Activated CD8-positive, alpha-beta memory T cell treated with anti-CD3 and anti-CD28 coated beads, Interleukin-2, amount 50 U/mL, for 24 hours (primary cell): Measurements from ENCODE around the gene KCNJ11.
"Not testable (repeated sequence)": the region's sequence is repeated elsewhere in the genome, so short reads cannot be mapped to it uniquely, and the experiment has no call there.

ENCODE experiments used
- DNase-seq: peaks from one replicate; pipeline ENCODE4 v3.0.0-alpha.2; 2020; ENCODE audit errors: extremely low read depth

KCNJ11 gene

DNA sequence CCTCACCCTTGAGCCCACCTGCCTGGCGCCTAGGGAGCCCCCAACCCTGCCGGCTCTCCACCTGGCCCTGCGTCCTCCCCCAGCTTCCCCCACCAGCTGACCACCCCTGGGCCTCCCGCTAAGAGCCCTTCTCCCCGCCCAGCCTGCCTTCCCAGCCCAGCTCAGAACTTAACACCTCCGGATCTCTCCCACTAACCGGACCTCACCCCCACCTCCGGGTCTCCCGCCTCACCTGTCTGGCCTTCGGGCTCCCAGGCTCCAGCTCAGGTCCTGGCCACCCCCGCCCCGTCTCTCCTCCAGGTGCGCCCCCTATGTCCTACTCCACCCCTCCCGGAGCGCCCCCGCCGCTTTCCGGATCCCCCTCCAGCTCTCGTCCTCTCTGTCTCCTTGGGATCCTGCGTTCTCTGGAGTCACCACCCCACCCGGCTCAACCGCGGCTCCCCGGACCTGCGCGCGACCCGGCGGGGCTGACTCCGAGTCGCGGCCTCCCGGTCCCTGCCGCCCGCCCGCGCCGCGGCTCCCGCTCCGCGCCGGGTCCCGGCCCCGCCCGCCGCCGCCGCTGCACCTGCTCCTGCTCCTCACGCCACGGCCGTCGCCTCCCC is at the start of gene KCNJ11:
KCNJ11 (minus strand) TSS at position 51 of the 602 bp plus-strand sequence. CDS start 568 bp downstream, outside the sequence.
- no peak for DNase-seq

- no peak for DNase-seq
Measured at GRCh38 chr11:17437366-17437765, 48.9 kb upstream of the KCNJ11 start.

DNA sequence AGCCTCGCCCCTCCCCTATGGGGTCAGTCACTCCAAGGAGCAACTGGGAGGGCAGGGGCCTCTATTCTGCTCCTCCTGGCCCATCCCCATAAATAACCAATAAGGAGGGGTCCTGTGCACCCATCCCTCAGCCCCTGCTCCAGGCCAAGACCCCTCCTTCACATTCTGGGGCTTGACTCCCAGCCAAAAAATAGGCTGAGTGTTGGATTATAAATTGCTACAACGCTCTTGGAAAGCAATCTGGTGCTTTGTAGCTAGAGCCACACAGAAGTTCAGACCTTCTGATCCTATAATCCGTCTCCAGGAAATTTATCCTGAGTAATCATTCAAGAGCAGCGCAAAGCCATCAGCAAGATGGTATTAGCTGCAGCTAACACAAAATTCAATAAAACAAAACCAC is 45.6 kb upstream of the KCNJ11 start:
- no peak for DNase-seq

- no peak for DNase-seq
Measured at GRCh38 chr11:17432002-17432401, 43.5 kb upstream of the KCNJ11 start.

- no peak for DNase-seq
Measured at GRCh38 chr11:17431139-17431538, 42.7 kb upstream of the KCNJ11 start.

DNA sequence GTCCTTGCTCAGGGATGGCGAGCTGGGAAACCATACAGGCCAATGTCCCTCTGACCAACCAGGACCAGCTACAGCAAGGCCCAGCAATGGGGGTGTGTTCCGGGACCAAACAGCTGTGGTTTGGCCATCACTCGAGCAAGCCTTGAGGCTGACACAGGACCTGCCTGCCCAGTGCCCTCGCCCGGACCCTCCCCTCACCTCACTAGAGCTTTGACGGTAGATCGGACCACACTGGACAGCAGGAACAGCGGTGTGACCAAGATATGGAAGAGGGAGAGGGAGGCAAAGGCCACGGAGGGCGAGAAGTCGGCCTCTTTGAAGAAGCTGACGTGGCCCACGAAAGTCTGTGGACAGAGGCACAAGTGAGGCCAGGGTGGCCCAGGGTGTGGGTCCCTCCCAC is 42.2 kb upstream of the KCNJ11 start:
- no peak for DNase-seq

GRCh38 chr11:17428925-17429324 is 40.5 kb upstream of the KCNJ11 start:
- no peak for DNase-seq

DNA sequence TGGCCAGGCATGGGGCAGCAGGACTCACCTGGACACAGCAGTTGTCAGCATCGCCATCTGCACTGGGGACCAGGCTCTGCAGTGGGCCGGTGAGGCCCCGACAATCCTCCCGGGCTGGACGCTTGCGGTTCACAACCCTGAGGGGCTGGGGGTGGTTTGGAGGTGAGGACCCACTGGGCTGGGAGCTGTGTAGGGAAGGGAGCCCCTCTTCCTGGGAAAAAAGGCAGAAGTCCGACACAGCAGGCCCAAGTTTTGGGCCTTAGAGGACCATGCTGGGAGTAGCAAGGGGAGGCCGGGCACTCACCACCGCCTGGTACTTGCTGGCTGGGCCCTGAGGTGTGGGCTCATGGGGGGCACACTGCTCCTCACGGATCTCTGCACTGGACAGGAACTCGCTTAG is 39.8 kb upstream of the KCNJ11 start:
- no peak for DNase-seq

DNA sequence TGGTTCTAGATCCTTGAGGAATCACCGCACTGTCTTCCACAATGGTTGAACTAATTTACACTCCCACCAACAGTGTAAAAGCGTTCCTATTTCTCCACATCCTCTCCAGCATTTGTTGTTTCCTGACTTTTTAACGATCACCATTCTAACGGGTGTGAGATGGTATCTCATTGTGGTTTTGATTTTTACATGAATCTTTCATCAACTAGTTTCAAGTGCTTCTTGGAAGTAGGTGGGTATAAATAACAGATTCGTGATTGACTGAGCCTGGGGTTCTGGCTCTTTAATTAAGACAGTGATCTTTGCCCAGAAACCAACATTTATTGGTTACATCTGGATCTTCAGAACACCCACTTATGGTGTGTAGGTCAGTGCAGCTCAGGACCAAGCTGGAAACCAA is 37.8 kb upstream of the KCNJ11 start:
- DNase-seq = not testable (repeated sequence)

DNA sequence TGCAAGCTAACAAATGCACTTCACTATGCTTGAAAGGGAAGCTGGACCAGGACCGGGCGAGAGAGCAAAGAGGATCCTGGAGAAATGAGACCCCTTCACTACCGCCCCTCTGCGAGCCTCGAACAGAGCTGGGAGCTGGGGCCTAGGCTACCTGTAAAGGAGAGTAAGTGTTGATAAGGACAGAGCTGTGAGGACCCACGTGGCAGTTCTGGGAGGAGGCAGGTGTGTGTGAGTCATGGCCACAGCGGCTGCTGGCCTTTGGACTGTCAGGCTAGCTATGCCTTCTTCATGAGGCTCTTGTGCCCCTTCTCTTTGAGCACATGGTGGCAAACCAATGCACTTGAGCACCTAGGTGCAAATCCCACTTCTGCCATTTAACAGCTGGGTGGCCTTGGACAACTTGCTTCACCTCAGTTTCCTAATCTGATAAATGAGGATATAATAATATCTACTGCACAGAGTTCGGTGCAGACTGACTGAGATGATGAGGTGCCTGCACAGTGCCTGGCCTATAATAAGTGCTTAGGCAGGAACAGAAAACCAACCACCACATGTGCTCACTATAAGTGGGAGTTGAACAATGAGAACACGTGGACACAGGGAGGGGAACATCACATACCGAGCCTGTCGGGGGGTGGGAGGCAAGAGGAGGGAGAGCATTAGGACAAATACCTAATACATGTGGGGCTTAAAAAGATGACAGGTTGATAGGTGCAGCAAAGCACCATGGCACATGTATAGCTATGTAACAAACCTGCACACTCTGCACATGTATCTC is 35.3 kb upstream of the KCNJ11 start:
- no peak for DNase-seq

DNA sequence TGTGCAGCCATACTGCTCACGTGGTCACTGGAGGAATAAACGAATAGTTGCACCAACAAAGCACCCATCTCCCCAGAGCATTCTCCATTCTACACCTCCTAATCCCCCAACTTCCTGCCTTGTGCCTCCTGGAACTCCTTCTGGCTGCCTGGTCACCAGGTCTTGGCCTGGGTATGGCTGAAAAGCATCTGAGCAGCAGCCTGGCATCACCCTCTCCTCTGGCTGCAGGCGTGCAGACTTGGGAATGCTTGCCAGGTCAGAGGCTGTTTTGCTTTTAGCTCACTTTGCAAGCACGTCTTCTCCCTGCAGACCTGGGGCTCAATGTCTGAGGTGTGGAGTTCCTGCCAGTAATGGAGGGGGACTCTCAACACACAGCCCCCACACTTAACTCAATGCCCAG is 33.3 kb upstream of the KCNJ11 start:
- no peak for DNase-seq

GRCh38 chr11:17418444-17419081 is 30.1 kb upstream of the KCNJ11 start:
- DNase-seq = no peak

GRCh38 chr11:17416492-17416891 is 28.0 kb upstream of the KCNJ11 start:
- DNase-seq = no peak

GRCh38 chr11:17415523-17416104 is 27.2 kb upstream of the KCNJ11 start:
- DNase-seq = no peak

- DNase-seq = no peak
Measured at GRCh38 chr11:17414992-17415391, 26.5 kb upstream of the KCNJ11 start.

GRCh38 chr11:17414317-17414737 is 25.9 kb upstream of the KCNJ11 start:
- DNase-seq = no peak

DNA sequence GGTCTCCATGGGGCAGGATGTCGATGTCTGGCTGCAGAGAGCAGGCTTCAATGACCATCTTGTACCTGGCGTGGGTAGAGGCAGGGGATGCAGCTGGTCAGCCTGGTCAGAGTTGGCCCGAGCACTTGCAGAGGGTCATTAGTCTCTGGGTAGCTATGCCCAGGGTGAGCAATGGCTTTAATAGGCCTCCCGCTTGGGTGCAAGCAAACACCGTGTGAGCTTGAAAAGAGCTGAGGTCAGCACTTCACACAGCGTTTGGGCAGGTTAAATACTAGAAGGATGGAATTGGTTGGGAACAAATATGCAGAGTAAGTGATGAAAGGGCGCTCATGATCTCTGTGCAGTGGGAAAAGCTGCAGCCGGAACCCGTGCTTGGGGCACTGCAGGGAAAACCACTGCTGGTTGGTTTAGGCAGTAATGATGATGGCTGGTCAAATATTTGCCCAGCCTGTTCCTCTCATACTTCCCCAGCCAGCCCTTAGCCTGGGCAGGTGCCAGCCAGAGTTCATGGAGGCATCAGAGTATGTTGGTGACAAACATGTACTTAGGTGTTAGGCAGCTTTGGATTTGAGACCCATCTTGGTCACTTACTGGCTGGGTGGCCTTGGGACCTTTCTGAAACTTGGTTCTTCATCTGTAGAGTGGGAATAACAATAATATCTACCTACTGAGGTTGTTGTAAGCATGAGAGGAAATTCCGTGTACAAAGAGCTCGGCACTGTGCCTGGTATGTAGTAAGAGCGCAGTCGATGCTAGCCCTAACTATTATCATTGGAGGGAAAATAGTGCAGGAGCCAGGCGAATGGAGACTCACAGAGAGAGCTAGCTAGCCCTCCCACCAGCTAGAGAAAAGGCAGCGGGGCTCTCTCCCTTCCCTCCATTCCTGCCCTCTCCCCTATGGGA is 25.2 kb upstream of the KCNJ11 start:
- no peak for DNase-seq

DNA sequence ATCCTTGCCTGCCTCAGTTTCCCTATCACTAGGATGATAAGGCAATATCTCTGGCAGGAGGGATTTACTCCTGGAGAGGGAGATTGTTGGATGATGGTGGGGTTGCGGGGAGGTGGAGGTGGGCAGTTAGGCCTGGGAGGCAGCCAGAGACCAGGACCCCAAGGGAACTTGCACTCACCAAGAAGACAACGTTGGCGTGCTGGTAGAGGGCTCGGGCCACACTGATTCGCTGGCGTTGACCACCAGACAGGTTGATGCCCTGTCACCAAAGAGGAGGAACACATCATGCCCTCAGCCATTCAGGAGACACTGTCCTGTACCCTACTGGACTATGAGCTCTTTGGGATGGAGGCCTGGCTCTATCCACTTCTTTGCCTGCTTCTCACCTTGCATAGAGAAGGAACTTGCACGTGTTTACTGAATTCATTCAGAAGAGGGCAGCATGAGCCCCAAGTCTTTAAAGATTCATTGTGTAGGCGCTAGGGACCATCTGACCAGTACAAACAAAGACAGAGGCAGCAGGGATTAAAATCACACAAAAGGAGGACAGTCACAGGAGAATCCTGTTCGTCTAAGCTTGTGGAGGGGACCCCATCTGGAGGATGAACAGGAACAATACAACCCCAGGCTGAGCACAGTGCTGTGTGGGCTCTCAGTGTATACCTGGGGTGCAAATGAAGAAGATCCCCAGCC is 24.2 kb upstream of the KCNJ11 start:
- DNase-seq = no peak

DNA sequence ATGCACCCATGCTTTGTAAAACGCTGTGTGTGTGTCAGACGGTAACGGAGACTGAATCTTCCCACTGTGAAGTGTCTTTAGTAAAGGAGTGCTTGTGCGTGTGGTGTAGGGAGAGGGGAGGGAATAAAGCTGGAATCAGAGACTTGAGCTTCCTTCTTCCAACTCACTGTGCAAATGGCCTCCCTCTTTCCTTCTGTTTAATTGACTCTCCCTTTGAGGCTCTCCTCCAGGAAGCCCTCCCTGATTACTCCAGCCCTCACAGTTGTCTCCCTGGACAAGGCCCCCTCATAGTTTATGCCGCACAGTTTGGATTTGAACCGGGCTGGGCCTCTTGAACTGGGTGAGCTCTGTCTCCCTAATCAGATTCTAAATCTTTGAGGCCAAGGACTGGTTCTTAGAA is 23.0 kb upstream of the KCNJ11 start:
- DNase-seq = no peak

- DNase-seq = no peak
Measured at GRCh38 chr11:17410606-17411379, 22.3 kb upstream of the KCNJ11 start.
